GM10847 (cell line): Measurements from ENCODE around the gene ZNF433.

ENCODE experiments used
- POLR2A ChIP-seq: IDR thresholded peaks from 2 replicates; pipeline ENCODE4 v1.6.1; 2011; ENCODE audit not compliant: insufficient read length; ENCODE audit errors: extremely low read depth

ZNF433 gene

GRCh38 chr19:12015015-12015752 is 20.3 kb downstream of the ZNF433 start:
- TF ChIP-seq POLR2A, result no peak

- no peak for TF ChIP-seq POLR2A
Measured at GRCh38 chr19:12000152-12000981, 35.1 kb downstream of the ZNF433 start.

GRCh38 chr19:11995174-11995573 is 40.3 kb downstream of the ZNF433 start:
- TF ChIP-seq POLR2A, result no peak

GRCh38 chr19:11989112-11989456 is 46.4 kb downstream of the ZNF433 start:
- TF ChIP-seq POLR2A, result no peak

GRCh38 chr19:11987405-11988281 is 47.8 kb downstream of the ZNF433 start:
- TF ChIP-seq POLR2A, result peak; percentile 35

- TF ChIP-seq POLR2A, result no peak
Measured at GRCh38 chr19:11986754-11987153, 48.7 kb downstream of the ZNF433 start.

- TF ChIP-seq POLR2A, result no peak
Measured at GRCh38 chr19:11984986-11985385, 50.5 kb downstream of the ZNF433 start.

GRCh38 chr19:11982526-11982925 is 53.0 kb downstream of the ZNF433 start:
- no peak for TF ChIP-seq POLR2A

GRCh38 chr19:11979527-11979926 is 56.0 kb downstream of the ZNF433 start:
- TF ChIP-seq POLR2A, result no peak

- no peak for TF ChIP-seq POLR2A
Measured at GRCh38 chr19:11978492-11979100, 56.9 kb downstream of the ZNF433 start.

- TF ChIP-seq POLR2A, result no peak
Measured at GRCh38 chr19:11973019-11973810, 62.3 kb downstream of the ZNF433 start.

- no peak for TF ChIP-seq POLR2A
Measured at GRCh38 chr19:11971041-11971440, 64.4 kb downstream of the ZNF433 start.

- TF ChIP-seq POLR2A, result no peak
Measured at GRCh38 chr19:11970174-11970573, 65.3 kb downstream of the ZNF433 start.
